Aorta (tissue), 5 donors: ENCODE measurements around the gene SYNGR3. TPM values are rescaled to one million over a fixed set of nuclear protein-coding genes. Genes with fewer than 3 reads are reported as not detected.
"Not testable (repeated sequence)": the region's sequence is repeated elsewhere in the genome, so short reads cannot be mapped to it uniquely, and the experiment has no call there.

ENCODE experiments used
- ATAC-seq: fragments of 200-7000 bp; cut with Tn5 transposase; one replicate; pipeline ENCODE4 v1.9.1; 2022; ENCODE audit warnings: moderate library complexity; ENCODE audit not compliant: low FRiP score
- DNase-seq, 2 donors: peaks; one replicate each; pipeline ENCODE4 v3.0.0-alpha.2; 2020
- H3K27ac ChIP-seq, 2 donors: one replicate each; pipeline ENCODE4 v1.5.1; 2013; ENCODE audit warnings: low read length in 2 of 2, mild to moderate bottlenecking in 2 of 2, moderate library complexity in 2 of 2, control low read depth in 1 of 2, inconsistent platforms in 1 of 2, low read depth in 1 of 2
- H3K27me3 ChIP-seq, 2 donors: one replicate each; pipeline ENCODE4 v1.6.1; 2013; ENCODE audit warnings: control low read depth in 1 of 2, low read length in 1 of 2, mild to moderate bottlenecking in 1 of 2, moderate library complexity in 1 of 2; ENCODE audit not compliant: insufficient read depth in 2 of 2, control insufficient read depth in 1 of 2
- H3K36me3 ChIP-seq, 2 donors: one replicate each; pipeline ENCODE4 v1.6.1; 2013; ENCODE audit warnings: control low read depth in 1 of 2, low read length in 1 of 2, mild to moderate bottlenecking in 1 of 2; ENCODE audit not compliant: insufficient read depth in 2 of 2, control insufficient read depth in 1 of 2
- H3K4me1 ChIP-seq, 2 donors: one replicate each; pipeline ENCODE4 v1.6.1; 2013; ENCODE audit warnings: low read length in 2 of 2, control low read depth in 1 of 2, mild to moderate bottlenecking in 1 of 2, moderate library complexity in 1 of 2; ENCODE audit not compliant: insufficient read depth in 2 of 2, control insufficient read depth in 1 of 2
- H3K4me3 ChIP-seq, 2 donors: one replicate each; pipeline ENCODE4 v1.5.1; 2013; ENCODE audit warnings: low read length in 2 of 2, control low read depth in 1 of 2, mild to moderate bottlenecking in 1 of 2
- H3K9me3 ChIP-seq: one replicate; pipeline ENCODE4 v1.6.1; 2013; ENCODE audit warnings: mild to moderate bottlenecking, low read length; ENCODE audit not compliant: control insufficient read depth
- WGBS, 2 donors: extraction: QIAGEN DNeasy Blood & Tissue Kit; methylation state at CpG; one replicate each; pipeline ENCODE4 v1.1.7; 2013; 5-methylcytosine and 5-hydroxymethylcytosine counted together
- intact Hi-C, 2 donors: fragments of 100-400 bp; cut with DNase I; formaldehyde crosslinking; loops; one replicate each; pipeline versions ENCODE4 v1.14.2 to v1.15.0; 2022
- polyA plus RNA-seq, 2 donors: library from polyadenylated mRNA; stranded (reverse); fragments of 200-250 nt; gene quantifications; one replicate each; pipeline ENCODE4 v1.2.3, GENCODE V29; 2013
- total RNA-seq, 2 donors: library from RNA; stranded (reverse); fragmentation: NEBNext Ultra II Directional; extraction: Animal tissue kit (Norgen Biotek cat#: 25700); gene quantifications; one replicate each; pipeline ENCODE4 v1.2.1, GENCODE V29; 2021
- donor health status: healthy with polysubstance abuse.
- donor health status: Bipolar disorder and iron deficiency.
- donor health status: DM: no; HTN: no; CAD: no.
- donor health status: DM: no; HTN: no; CAD: no.
- donor health status: DM: yes; HTN: yes; CAD: no.

The SYNGR3 gene
- total and polyA plus RNA-seq, 4 donors: 0.26 to 0.57 (median 0.36) TPM; not detected in 1

GRCh38 chr16:1945559-1946391 lies 44.0 kb upstream of the SYNGR3 start:
- WGBS, 2 donors: 85 to 87% methylated on average over 19 of the region's 19 CpGs
- no peak overlapping the region for H3K4me3 ChIP-seq
- DNase-seq (peak in 1 of 2 donors; percentile 58), ATAC-seq (no peak)
- no peak overlapping the region for H3K27ac ChIP-seq
- no peaks in the 10 kb centered on the region for H3K27me3 ChIP-seq
- H3K36me3 ChIP-seq: no peaks in the 10 kb centered on the region
- intact Hi-C loops: no loop called here
- no peaks in the 10 kb centered on the region for H3K9me3 ChIP-seq
- H3K4me1 ChIP-seq: no peaks in the 10 kb centered on the region

GRCh38 chr16:1946495-1947368 lies 43.0 kb upstream of the SYNGR3 start:
- WGBS, 2 donors: 88 to 89% methylated on average over 38 of the region's 38 CpGs

GRCh38 chr16:1947369-1947670 lies 42.5 kb upstream of the SYNGR3 start:
- H3K36me3 ChIP-seq: no peaks in the 10 kb centered on the region
- no peaks in the 10 kb centered on the region for H3K4me1 ChIP-seq
- 87 to 90% methylated on average over 9 of the region's 9 CpGs for WGBS, 2 donors
- no peak for ATAC-seq
- no peak overlapping the region for H3K4me3 ChIP-seq
- peak in 1 of 2 donors; percentile 37 for DNase-seq
- intact Hi-C loops: no loop called here
- H3K27ac ChIP-seq: no peak overlapping the region
- H3K27me3 ChIP-seq: no peaks in the 10 kb centered on the region
- no peaks in the 10 kb centered on the region for H3K9me3 ChIP-seq

More at GRCh38 chr16:1946495-1947368, 43.0 kb upstream of the SYNGR3 start:
- no peaks in the 10 kb centered on the region for H3K9me3 ChIP-seq
- no peaks in the 10 kb centered on the region for H3K4me1 ChIP-seq
- no peaks in the 10 kb centered on the region for H3K27me3 ChIP-seq
- intact Hi-C loops: no loop called here
- H3K27ac ChIP-seq: no peak overlapping the region
- no peaks in the 10 kb centered on the region for H3K36me3 ChIP-seq
- ATAC-seq: no peak
- DNase-seq: peak in 1 of 2 donors; percentile 73
- H3K4me3 ChIP-seq: no peak overlapping the region

GRCh38 chr16:1949507-1949906 lies 40.3 kb upstream of the SYNGR3 start:
- 88 to 90% methylated on average over 11 of the region's 11 CpGs for WGBS, 2 donors
- ATAC-seq: no peak
- intact Hi-C loops: no loop called here

DNA sequence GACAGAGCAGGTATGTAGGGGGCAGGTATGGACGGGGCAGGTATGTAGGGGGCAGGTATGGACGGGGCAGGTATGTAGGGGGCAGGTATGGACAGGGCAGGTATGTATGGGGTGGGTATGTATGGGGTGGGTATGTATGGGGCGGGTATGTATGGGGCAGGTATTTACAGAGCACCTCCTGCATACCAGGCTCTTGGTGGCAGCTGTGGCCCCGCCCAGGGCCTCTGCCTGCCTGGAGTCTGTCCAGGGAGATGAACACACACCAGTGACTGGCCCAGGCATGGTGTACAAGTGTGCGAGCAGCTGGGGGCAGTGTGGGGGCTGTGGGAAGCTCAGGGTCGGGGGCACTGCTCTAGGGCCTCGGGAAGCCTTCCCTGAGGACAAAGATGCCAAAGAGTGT lies 39.7 kb upstream of the SYNGR3 start:
- H3K27ac ChIP-seq: no peak overlapping the region
- 49 to 65% methylated on average over 7 of the region's 7 CpGs for WGBS, 2 donors
- ATAC-seq (no peak), DNase-seq (peak in 1 of 2 donors; percentile 50)
- no peaks in the 10 kb centered on the region for H3K4me1 ChIP-seq
- H3K27me3 ChIP-seq: no peaks in the 10 kb centered on the region
- H3K9me3 ChIP-seq: no peaks in the 10 kb centered on the region
- H3K36me3 ChIP-seq: no peaks in the 10 kb centered on the region
- intact Hi-C loops: no loop called here
- H3K4me3 ChIP-seq: no peak overlapping the region

More at GRCh38 chr16:1949507-1949906, 40.3 kb upstream of the SYNGR3 start:
- Histone ChIP-seq H3K9me3 (no peaks in the 10 kb centered on the region), H3K27ac (no peak overlapping the region), H3K4me3 (no peak overlapping the region), H3K4me1 (no peaks in the 10 kb centered on the region), H3K27me3 (no peaks in the 10 kb centered on the region), H3K36me3 (no peaks in the 10 kb centered on the region)
- DNase-seq: no peak

- intact Hi-C loops: no loop called here
- H3K27ac ChIP-seq: no peak overlapping the region
- H3K4me1 ChIP-seq: no peaks in the 10 kb centered on the region
- no peaks in the 10 kb centered on the region for H3K9me3 ChIP-seq
- DNase-seq (peak in 1 of 2 donors; percentile 65), ATAC-seq (no peak)
- no peak overlapping the region for H3K4me3 ChIP-seq
- no peaks in the 10 kb centered on the region for H3K36me3 ChIP-seq
- 59 to 61% methylated on average over 19 of the region's 19 CpGs for WGBS, 2 donors
- no peaks in the 10 kb centered on the region for H3K27me3 ChIP-seq
Measured at GRCh38 chr16:1950559-1950958, 39.2 kb upstream of the SYNGR3 start.

DNA sequence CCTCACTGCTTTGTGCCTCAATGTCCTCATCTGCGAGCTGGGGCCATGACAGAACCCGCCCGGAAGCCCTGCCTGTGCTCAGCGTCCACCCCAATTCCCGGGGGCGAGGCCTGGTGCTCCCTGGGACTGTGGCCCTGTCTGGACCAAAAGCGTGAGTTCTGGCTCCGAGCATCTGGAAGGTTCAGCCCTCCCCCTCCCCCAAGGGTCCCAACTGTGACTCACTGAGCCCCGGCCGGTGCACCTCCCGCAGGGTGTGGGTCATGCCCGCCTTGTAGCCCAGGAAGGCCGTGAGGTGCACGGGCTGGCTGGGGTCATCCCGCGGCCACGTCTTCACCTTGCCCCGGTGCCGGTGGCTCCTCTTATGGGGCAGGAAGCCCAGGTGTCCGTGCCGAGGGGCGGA lies 36.0 kb upstream of the SYNGR3 start:
- WGBS, 2 donors: 92 to 94% methylated on average over 22 of the region's 22 CpGs
- Histone ChIP-seq H3K36me3 (no peaks in the 10 kb centered on the region), H3K27ac (no peak overlapping the region), H3K4me1 (no peaks in the 10 kb centered on the region), H3K9me3 (no peaks in the 10 kb centered on the region), H3K27me3 (no peaks in the 10 kb centered on the region), H3K4me3 (no peak overlapping the region)
- ATAC-seq (no peak), DNase-seq (peak in 1 of 2 donors; percentile 73)
- intact Hi-C loops: no loop called here

DNA sequence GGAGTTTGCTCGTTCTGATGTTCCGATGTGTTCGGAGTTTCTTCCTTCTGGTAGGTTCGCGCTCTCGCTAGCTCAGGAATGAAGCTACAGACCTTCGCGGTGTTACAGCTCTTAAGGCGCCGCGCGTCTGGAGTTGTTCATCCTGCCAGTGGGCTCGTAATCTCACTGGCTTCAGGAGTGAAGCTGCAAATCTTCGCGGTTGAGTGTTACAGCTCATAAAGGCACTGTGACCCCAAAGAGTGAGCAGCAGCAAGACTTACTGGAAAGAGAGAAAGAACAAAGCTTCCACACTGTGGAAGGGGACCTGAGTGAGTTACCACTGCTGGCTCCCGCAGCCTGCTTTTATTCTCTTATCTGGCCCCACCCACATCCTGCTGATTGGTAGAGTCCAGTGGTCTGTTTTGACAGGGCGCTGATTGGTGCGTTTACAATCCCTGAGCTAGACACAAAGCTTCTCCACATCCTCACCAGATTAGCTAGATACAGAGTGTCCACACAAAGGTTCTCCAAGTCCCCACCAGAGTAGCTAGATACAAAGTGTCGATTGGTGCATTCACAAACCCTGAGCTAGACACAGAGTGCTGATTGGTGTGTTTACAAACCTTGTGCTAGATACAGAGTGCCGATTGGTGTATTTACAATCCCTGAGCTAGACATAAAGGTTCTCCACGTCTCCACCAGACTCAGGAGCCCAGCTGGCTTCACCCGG lies 32.2 kb upstream of the SYNGR3 start:
- WGBS, 2 donors: 87 to 88% methylated on average over 18 to 21 of the region's 22 CpGs
- ATAC-seq, DNase-seq, H3K27me3 ChIP-seq, H3K27ac ChIP-seq, H3K4me3 ChIP-seq, H3K9me3 ChIP-seq, H3K36me3 ChIP-seq, intact Hi-C loops, H3K4me1 ChIP-seq: not testable (repeated sequence)
